HepG2 (cell line): ENCODE data around the gene PPM1M. TPM values are rescaled to one million over a fixed set of nuclear protein-coding genes. Genes with fewer than 3 reads are reported as not detected.

ENCODE experiments used
- CHCHD3 ChIP-seq: sonication (generic); formaldehyde crosslinking; IDR thresholded peaks from 2 replicates; pipeline ENCODE4 v1.8.0; 2022; ENCODE audit warnings: mild to moderate bottlenecking, missing genetic modification reagents, moderate library complexity
- CREM ChIP-seq, 2 experiments: sonication (generic) in 1 of 2; formaldehyde crosslinking in 1 of 2; IDR thresholded peaks; 2 replicates each; pipeline versions ENCODE4 v1.4.0 to v1.6.1; 2016 to 2020; ENCODE audit warnings: antibody characterized with exemption in 1 of 2, mild to moderate bottlenecking in 1 of 2, missing genetic modification reagents in 1 of 2
- EZH2 ChIP-seq: conservative IDR thresholded peaks from 2 replicates; pipeline ENCODE4 v1.6.1; 2012; ENCODE audit warnings: mild to moderate bottlenecking, low read depth, low read length, moderate library complexity
- FOXC1 ChIP-seq: sonication (generic); formaldehyde crosslinking; IDR thresholded peaks from 2 replicates; pipeline ENCODE4 v1.8.0; 2022; ENCODE audit warnings: mild to moderate bottlenecking, missing genetic modification reagents, borderline replicate concordance
- GABPA ChIP-seq, 2 experiments: IDR thresholded peaks; 2 replicates each; pipeline ENCODE4 v1.6.1; 2011 to 2016; ENCODE audit warnings: low read depth in 2 of 2, low read length in 1 of 2, missing biosample characterization in 1 of 2, missing genetic modification characterization in 1 of 2
- KLF15 ChIP-seq: sonication (generic); formaldehyde crosslinking; IDR thresholded peaks from 2 replicates; pipeline ENCODE4 v1.8.1; 2023; ENCODE audit warnings: borderline replicate concordance, mild to moderate bottlenecking, inconsistent platforms, missing genetic modification reagents, mixed read lengths
- MZF1 ChIP-seq: sonication (generic); formaldehyde crosslinking; IDR thresholded peaks from 2 replicates; pipeline ENCODE4 v1.8.1; 2023; ENCODE audit warnings: mild to moderate bottlenecking, missing genetic modification reagents, borderline replicate concordance
- NCOA2 ChIP-seq: sonication (generic); formaldehyde crosslinking; IDR thresholded peaks from 2 replicates; pipeline ENCODE4 v1.8.0; 2022; ENCODE audit warnings: inconsistent platforms
- NR2F2 ChIP-seq: IDR thresholded peaks from 2 replicates; pipeline ENCODE4 v1.6.1; 2012; ENCODE audit warnings: low read depth, inconsistent platforms, borderline replicate concordance
- RARA ChIP-seq: IDR thresholded peaks from 2 replicates; pipeline ENCODE4 v1.6.1; 2016; ENCODE audit warnings: missing genetic modification reagents, missing compliant biosample characterization
- TP53 ChIP-seq: sonication (generic); formaldehyde crosslinking; conservative IDR thresholded peaks from 2 replicates; pipeline ENCODE4 v1.4.0; 2020; ENCODE audit warnings: missing genetic modification reagents
- ZNF343 ChIP-seq: sonication (generic); formaldehyde crosslinking; IDR thresholded peaks from 2 replicates; pipeline ENCODE4 v1.4.0; 2020; ENCODE audit warnings: mild to moderate bottlenecking, missing genetic modification reagents
- ZNF772 ChIP-seq: sonication (generic); formaldehyde crosslinking; IDR thresholded peaks from 2 replicates; pipeline ENCODE4 v1.5.0; 2020; ENCODE audit warnings: mild to moderate bottlenecking, missing genetic modification reagents
- ZNF83 ChIP-seq: sonication (generic); formaldehyde crosslinking; IDR thresholded peaks from 2 replicates; pipeline ENCODE4 v1.4.0; 2020; ENCODE audit warnings: missing genetic modification reagents, mild to moderate bottlenecking, borderline replicate concordance
- ZNF878 ChIP-seq: sonication (generic); formaldehyde crosslinking; IDR thresholded peaks from 2 replicates; pipeline ENCODE4 v1.8.1; 2023; ENCODE audit warnings: mild to moderate bottlenecking, missing genetic modification reagents, moderate library complexity
- polyA plus RNA-seq, 8 experiments: library from polyadenylated mRNA; depleted of rRNA in 3 of 8; stranded (reverse) in 7 of 8; unstranded in 1 of 8; fragments of >200 nt; fragmentation: Illumina TruSeq in 4 of 8; extraction: Trizol in 4 of 8; gene quantifications; 2 replicates each; pipeline versions ENCODE4 v1.2.1 to v1.2.3, GENCODE V29; 2011 to 2016; ENCODE audit warnings: low read depth in 4 of 8, missing spikeins in 1 of 8, mixed read lengths in 1 of 8; ENCODE audit not compliant: insufficient read depth in 1 of 8
- total RNA-seq, 5 experiments: library from RNA; depleted of rRNA; stranded (reverse); fragments of >200 nt; fragmentation: Illumina TruSeq; extraction: Trizol; gene quantifications; 2 replicates each; pipeline ENCODE4 v1.2.3, GENCODE V29; 2016; ENCODE audit warnings: low read depth in 1 of 5
- TF ChIP-seq, protein P1 (sequence below): sonication (generic); formaldehyde crosslinking; IDR thresholded peaks from 2 replicates; pipeline ENCODE4 v1.5.0; 2020; ENCODE audit warnings: mild to moderate bottlenecking, missing genetic modification reagents
- TF ChIP-seq, protein P2 (sequence below): sonication (generic); formaldehyde crosslinking; IDR thresholded peaks from 2 replicates; pipeline ENCODE4 v1.4.0; 2020; ENCODE audit warnings: mild to moderate bottlenecking, low read depth, missing genetic modification reagents
- TF ChIP-seq, protein P3 (sequence below): IDR thresholded peaks from 2 replicates; pipeline ENCODE4 v1.6.1; 2016; ENCODE audit warnings: control low read depth
- TF ChIP-seq, protein P4 (sequence below): sonication (generic); formaldehyde crosslinking; IDR thresholded peaks from 2 replicates; pipeline ENCODE4 v1.4.0; 2020; ENCODE audit warnings: missing genetic modification reagents
- TF ChIP-seq, protein P5 (sequence below): sonication (generic); formaldehyde crosslinking; IDR thresholded peaks from 2 replicates; pipeline ENCODE4 v1.4.0; 2020; ENCODE audit warnings: missing genetic modification reagents, borderline replicate concordance

The PPM1M gene
- total and polyA plus RNA-seq, 2 of the 13 experiments (the other 11 are each of a cell fraction or from before 2014, with no cell fraction given) = 2.5 to 5.9 TPM

DNA sequence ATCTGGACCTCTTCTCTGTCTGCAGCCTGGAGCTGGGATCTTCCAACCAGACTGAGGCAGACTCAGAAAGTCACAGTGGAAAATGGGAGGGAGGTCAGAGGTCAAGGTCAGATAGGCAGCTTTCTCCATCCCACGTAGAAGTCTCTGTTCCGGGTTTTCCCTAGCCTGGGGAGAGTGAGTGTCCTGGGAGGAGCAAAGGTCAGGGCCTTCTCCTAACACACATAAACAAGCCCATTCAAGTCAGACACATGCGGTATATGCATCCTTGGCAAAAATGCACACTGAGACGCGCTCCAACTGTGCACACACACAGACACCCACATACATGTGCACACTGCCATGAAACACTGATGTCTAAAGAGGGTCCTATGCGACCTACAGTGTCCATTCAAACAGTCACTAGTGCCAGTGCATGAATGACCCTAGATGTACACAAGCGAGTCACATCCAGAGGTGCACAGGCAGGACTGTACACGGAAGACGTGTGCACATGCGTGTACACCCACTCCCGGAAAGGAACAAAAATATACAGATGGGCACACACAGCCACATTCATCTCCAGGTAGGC is 7.3 kb upstream of the PPM1M start (continued):
- no peak for TF ChIP-seq KLF15
- TF ChIP-seq EZH2 = no peak
- TF ChIP-seq, protein P1, sequence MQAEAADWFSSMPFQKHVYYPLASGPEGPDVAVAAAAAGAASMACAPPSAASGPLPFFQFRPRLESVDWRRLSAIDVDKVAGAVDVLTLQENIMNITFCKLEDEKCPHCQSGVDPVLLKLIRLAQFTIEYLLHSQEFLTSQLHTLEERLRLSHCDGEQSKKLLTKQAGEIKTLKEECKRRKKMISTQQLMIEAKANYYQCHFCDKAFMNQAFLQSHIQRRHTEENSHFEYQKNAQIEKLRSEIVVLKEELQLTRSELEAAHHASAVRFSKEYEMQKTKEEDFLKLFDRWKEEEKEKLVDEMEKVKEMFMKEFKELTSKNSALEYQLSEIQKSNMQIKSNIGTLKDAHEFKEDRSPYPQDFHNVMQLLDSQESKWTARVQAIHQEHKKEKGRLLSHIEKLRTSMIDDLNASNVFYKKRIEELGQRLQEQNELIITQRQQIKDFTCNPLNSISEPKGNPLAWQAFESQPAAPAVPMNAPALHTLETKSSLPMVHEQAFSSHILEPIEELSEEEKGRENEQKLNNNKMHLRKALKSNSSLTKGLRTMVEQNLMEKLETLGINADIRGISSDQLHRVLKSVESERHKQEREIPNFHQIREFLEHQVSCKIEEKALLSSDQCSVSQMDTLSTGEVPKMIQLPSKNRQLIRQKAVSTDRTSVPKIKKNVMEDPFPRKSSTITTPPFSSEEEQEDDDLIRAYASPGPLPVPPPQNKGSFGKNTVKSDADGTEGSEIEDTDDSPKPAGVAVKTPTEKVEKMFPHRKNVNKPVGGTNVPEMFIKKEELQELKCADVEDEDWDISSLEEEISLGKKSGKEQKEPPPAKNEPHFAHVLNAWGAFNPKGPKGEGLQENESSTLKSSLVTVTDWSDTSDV (CRISPR knock-in tag) = no peak
- TF ChIP-seq TP53 (CRISPR knock-in tag) = no peak
- TF ChIP-seq ZNF772 (CRISPR knock-in tag) = peak; percentile 85
- TF ChIP-seq RARA = peak; percentile 92
- 0 out of 2 replicates have a peak, but pooled peaks have one; percentile 70 for TF ChIP-seq ZNF83 (CRISPR knock-in tag)
- 0 out of 2 replicates have a peak, but pooled peaks have one; percentile 41 for TF ChIP-seq ZNF878 (CRISPR knock-in tag)
- TF ChIP-seq MZF1 (CRISPR knock-in tag) = no peak
- TF ChIP-seq, protein P2, sequence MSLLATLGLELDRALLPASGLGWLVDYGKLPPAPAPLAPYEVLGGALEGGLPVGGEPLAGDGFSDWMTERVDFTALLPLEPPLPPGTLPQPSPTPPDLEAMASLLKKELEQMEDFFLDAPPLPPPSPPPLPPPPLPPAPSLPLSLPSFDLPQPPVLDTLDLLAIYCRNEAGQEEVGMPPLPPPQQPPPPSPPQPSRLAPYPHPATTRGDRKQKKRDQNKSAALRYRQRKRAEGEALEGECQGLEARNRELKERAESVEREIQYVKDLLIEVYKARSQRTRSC (CRISPR knock-in tag) = no peak
- TF ChIP-seq, protein P3, sequence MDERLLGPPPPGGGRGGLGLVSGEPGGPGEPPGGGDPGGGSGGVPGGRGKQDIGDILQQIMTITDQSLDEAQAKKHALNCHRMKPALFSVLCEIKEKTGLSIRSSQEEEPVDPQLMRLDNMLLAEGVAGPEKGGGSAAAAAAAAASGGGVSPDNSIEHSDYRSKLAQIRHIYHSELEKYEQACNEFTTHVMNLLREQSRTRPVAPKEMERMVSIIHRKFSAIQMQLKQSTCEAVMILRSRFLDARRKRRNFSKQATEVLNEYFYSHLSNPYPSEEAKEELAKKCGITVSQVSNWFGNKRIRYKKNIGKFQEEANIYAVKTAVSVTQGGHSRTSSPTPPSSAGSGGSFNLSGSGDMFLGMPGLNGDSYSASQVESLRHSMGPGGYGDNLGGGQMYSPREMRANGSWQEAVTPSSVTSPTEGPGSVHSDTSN = no peak
- TF ChIP-seq, protein P4, sequence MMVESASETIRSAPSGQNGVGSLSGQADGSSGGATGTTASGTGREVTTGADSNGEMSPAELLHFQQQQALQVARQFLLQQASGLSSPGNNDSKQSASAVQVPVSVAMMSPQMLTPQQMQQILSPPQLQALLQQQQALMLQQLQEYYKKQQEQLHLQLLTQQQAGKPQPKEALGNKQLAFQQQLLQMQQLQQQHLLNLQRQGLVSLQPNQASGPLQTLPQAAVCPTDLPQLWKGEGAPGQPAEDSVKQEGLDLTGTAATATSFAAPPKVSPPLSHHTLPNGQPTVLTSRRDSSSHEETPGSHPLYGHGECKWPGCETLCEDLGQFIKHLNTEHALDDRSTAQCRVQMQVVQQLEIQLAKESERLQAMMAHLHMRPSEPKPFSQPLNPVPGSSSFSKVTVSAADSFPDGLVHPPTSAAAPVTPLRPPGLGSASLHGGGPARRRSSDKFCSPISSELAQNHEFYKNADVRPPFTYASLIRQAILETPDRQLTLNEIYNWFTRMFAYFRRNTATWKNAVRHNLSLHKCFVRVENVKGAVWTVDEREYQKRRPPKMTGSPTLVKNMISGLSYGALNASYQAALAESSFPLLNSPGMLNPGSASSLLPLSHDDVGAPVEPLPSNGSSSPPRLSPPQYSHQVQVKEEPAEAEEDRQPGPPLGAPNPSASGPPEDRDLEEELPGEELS = peak; percentile 77
- TF ChIP-seq, protein P5, sequence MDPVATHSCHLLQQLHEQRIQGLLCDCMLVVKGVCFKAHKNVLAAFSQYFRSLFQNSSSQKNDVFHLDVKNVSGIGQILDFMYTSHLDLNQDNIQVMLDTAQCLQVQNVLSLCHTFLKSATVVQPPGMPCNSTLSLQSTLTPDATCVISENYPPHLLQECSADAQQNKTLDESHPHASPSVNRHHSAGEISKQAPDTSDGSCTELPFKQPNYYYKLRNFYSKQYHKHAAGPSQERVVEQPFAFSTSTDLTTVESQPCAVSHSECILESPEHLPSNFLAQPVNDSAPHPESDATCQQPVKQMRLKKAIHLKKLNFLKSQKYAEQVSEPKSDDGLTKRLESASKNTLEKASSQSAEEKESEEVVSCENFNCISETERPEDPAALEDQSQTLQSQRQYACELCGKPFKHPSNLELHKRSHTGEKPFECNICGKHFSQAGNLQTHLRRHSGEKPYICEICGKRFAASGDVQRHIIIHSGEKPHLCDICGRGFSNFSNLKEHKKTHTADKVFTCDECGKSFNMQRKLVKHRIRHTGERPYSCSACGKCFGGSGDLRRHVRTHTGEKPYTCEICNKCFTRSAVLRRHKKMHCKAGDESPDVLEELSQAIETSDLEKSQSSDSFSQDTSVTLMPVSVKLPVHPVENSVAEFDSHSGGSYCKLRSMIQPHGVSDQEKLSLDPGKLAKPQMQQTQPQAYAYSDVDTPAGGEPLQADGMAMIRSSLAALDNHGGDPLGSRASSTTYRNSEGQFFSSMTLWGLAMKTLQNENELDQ (CRISPR knock-in tag) = no peak
- 0 out of 2 replicates have a peak, but pooled peaks have one; percentile 57 for TF ChIP-seq CHCHD3 (CRISPR knock-in tag)
- TF ChIP-seq NR2F2 = peak; percentile 97
- 0 out of 2 replicates have a peak, but pooled peaks have one; percentile 2 for TF ChIP-seq ZNF343 (CRISPR knock-in tag)
- TF ChIP-seq NCOA2 (CRISPR knock-in tag) = peak; percentile 62; the same call in 1 of the 2 replicates
- TF ChIP-seq CREM (IDR thresholded peaks at IDR 0.05) = peak; percentile 67; the same call in 1 of the 2 replicates
- TF ChIP-seq CREM (CRISPR knock-in tag; IDR thresholded peaks at IDR 0.05) = no peak
- TF ChIP-seq FOXC1 (CRISPR knock-in tag) = 0 out of 2 replicates have a peak, but pooled peaks have one; percentile 29
- no peak for TF ChIP-seq GABPA (IDR thresholded peaks at IDR 0.05; ENCODE audit: low read depth, low read length)
- TF ChIP-seq GABPA (CRISPR knock-in tag; IDR thresholded peaks at IDR 0.05; ENCODE audit: low read depth) = peak; percentile 64
